KG1 (cell line): ENCODE measurements around the gene NAP1L4.

Source experiments
- DNase-seq: peaks from one replicate; lab custom pipeline; 2025; lab: John Stamatoyannopoulos, UW

NAP1L4 gene

GRCh38 chr11:2992234-2992996, at the start of gene NAP1L4:
TSS of gene NAP1L4 (minus strand) at chr11:2992329. CDS start at chr11:2979220, 13,109 bp downstream.
- peak; percentile 84 for DNase-seq

GRCh38 chr11:3040881-3041280, 48.8 kb upstream of the NAP1L4 start:
- no peak for DNase-seq

GRCh38 chr11:3037945-3038271, 45.8 kb upstream of the NAP1L4 start:
- DNase-seq, result no peak

GRCh38 chr11:3037040-3037944, 45.2 kb upstream of the NAP1L4 start:
- no peak for DNase-seq

GRCh38 chr11:3036419-3036818, 44.3 kb upstream of the NAP1L4 start:
- no peak for DNase-seq

- no peak for DNase-seq
Measured at GRCh38 chr11:3035333-3035732, 43.2 kb upstream of the NAP1L4 start.

- DNase-seq, result no peak
Measured at GRCh38 chr11:3030289-3031070, 38.4 kb upstream of the NAP1L4 start.

GRCh38 chr11:3028813-3029212, 36.7 kb upstream of the NAP1L4 start:
- DNase-seq, result no peak

- no peak for DNase-seq
Measured at GRCh38 chr11:3026803-3027202, 34.7 kb upstream of the NAP1L4 start.

- no peak for DNase-seq
Measured at GRCh38 chr11:3022982-3023381, 30.9 kb upstream of the NAP1L4 start.

GRCh38 chr11:3022300-3022967, 30.3 kb upstream of the NAP1L4 start:
- DNase-seq, result no peak

- DNase-seq, result no peak
Measured at GRCh38 chr11:3021125-3021524, 29.0 kb upstream of the NAP1L4 start.

GRCh38 chr11:3020011-3020410, 27.9 kb upstream of the NAP1L4 start:
- no peak for DNase-seq

- no peak for DNase-seq
Measured at GRCh38 chr11:3018596-3018995, 26.5 kb upstream of the NAP1L4 start.

- DNase-seq, result no peak
Measured at GRCh38 chr11:3016861-3017260, 24.7 kb upstream of the NAP1L4 start.

- DNase-seq, result no peak
Measured at GRCh38 chr11:3015796-3016195, 23.7 kb upstream of the NAP1L4 start.

- no peak for DNase-seq
Measured at GRCh38 chr11:3014943-3015342, 22.8 kb upstream of the NAP1L4 start.

- no peak for DNase-seq
Measured at GRCh38 chr11:3014057-3014938, 22.2 kb upstream of the NAP1L4 start.

- DNase-seq, result no peak
Measured at GRCh38 chr11:3011891-3012885, 20.1 kb upstream of the NAP1L4 start.
